IMR-90 (cell line): ENCODE measurements around the gene KRT36. TPM values are rescaled to one million over a fixed set of nuclear protein-coding genes. Genes with fewer than 3 reads are reported as not detected.

Experiments used
- ATAC-seq: fragments of 200-7000 bp; cut with Tn5 transposase; 2 replicates; pipeline ENCODE4 v1.9.1; 2020; ENCODE audit warnings: low read depth, mild to moderate bottlenecking, moderate library complexity
- BruUV-seq: library from RNA; stranded (reverse); fragments of 400-500 nt; replicated peaks from 2 replicates; lab custom pipeline; 2021; lab: Mats Ljungman, UMichigan
- CTCF ChIA-PET: fragments of 300-600 bp; formaldehyde crosslinking; extraction: SDS; loops from one replicate; lab custom pipeline; 2021; ENCODE audit warnings: antibody characterized with exemption; lab: Yijun Ruan, JAX
- POLR2A ChIA-PET: fragments of 300-600 bp; sonication (Branson Sonifier 250); formaldehyde crosslinking; loops from one replicate; lab custom pipeline; 2022; ENCODE audit warnings: antibody characterized with exemption; ENCODE audit not compliant: unreplicated experiment; lab: Charles Lee
- DNase-seq: peaks from one replicate; pipeline ENCODE4 v3.0.0; 2013
- H2AFZ ChIP-seq: replicated peaks from 2 replicates; pipeline ENCODE3; 2013; ENCODE audit warnings: low read length, mild to moderate bottlenecking; ENCODE audit not compliant: poor library complexity
- H2AK5ac ChIP-seq: 2 replicates; pipeline ENCODE4 v1.6.1; 2013; ENCODE audit warnings: low read depth, low read length, inconsistent platforms
- H2AK9ac ChIP-seq: replicated peaks from 2 replicates; pipeline ENCODE3; 2013; ENCODE audit warnings: mild to moderate bottlenecking, low read depth, low read length, moderate library complexity; ENCODE audit not compliant: poor library complexity
- H2BK120ac ChIP-seq: 2 replicates; pipeline ENCODE4 v1.6.1; 2013; ENCODE audit warnings: low read depth, low read length, inconsistent platforms
- H2BK15ac ChIP-seq: 3 replicates; pipeline ENCODE4 v1.6.1; 2013; ENCODE audit warnings: low read depth, low read length, inconsistent platforms
- H2BK20ac ChIP-seq: 2 replicates; pipeline ENCODE4 v1.6.1; 2013; ENCODE audit warnings: low read depth, mild to moderate bottlenecking, inconsistent platforms, low read length, moderate library complexity
- H2BK5ac ChIP-seq: 2 replicates; pipeline ENCODE4 v1.6.1; 2013; ENCODE audit warnings: mild to moderate bottlenecking, low read depth, low read length, inconsistent platforms; ENCODE audit not compliant: poor library complexity, severe bottlenecking
- H3K14ac ChIP-seq: replicated peaks from 2 replicates; pipeline ENCODE4 v1.6.1; 2013; ENCODE audit warnings: low read depth, low read length, inconsistent platforms
- H3K18ac ChIP-seq: 2 replicates; pipeline ENCODE4 v1.6.1; 2013; ENCODE audit warnings: low read depth, low read length, control low read depth
- H3K23ac ChIP-seq: 2 replicates; pipeline ENCODE4 v1.6.1; 2013; ENCODE audit warnings: low read depth, low read length, inconsistent platforms
- H3K27ac ChIP-seq: 2 replicates; pipeline ENCODE4 v1.5.1; 2013; ENCODE audit warnings: mild to moderate bottlenecking, control low read depth, low read length; ENCODE audit not compliant: insufficient read depth
- H3K27me3 ChIP-seq: 2 replicates; pipeline ENCODE4 v1.6.1; 2013; ENCODE audit warnings: low read length; ENCODE audit not compliant: control insufficient read depth, insufficient read depth
- H3K36me3 ChIP-seq: 2 replicates; pipeline ENCODE4 v1.6.1; 2013; ENCODE audit warnings: low read length, mixed read lengths; ENCODE audit not compliant: control insufficient read depth, insufficient read depth
- H3K4ac ChIP-seq: 2 replicates; pipeline ENCODE4 v1.6.1; 2013; ENCODE audit warnings: low read depth, low read length, inconsistent platforms
- H3K4me1 ChIP-seq: 2 replicates; pipeline ENCODE4 v1.6.1; 2013; ENCODE audit warnings: low read length, mixed read lengths; ENCODE audit not compliant: control insufficient read depth, insufficient read depth
- H3K4me2 ChIP-seq: 2 replicates; pipeline ENCODE4 v1.6.1; 2013; ENCODE audit warnings: low read depth, mild to moderate bottlenecking, control low read depth, low read length, moderate library complexity
- H3K4me3 ChIP-seq: 2 replicates; pipeline ENCODE4 v1.5.1; 2013; ENCODE audit warnings: low read depth, mild to moderate bottlenecking, control low read depth, low read length, moderate library complexity; ENCODE audit not compliant: insufficient read depth
- H3K56ac ChIP-seq: 2 replicates; pipeline ENCODE4 v1.6.1; 2013; ENCODE audit warnings: low read length, inconsistent platforms; ENCODE audit not compliant: insufficient read depth; ENCODE audit errors: extremely low read depth
- H3K79me1 ChIP-seq, 2 experiments: 2 replicates each; pipeline ENCODE4 v1.6.1; 2013; ENCODE audit warnings: low read length in 2 of 2, inconsistent platforms in 1 of 2, low read depth in 1 of 2
- H3K9ac ChIP-seq: 2 replicates; pipeline ENCODE4 v1.6.1; 2013; ENCODE audit warnings: low read depth, low read length, control low read depth
- H3K9me1 ChIP-seq: 2 replicates; pipeline ENCODE4 v1.6.1; 2013; ENCODE audit warnings: low read length, inconsistent platforms; ENCODE audit not compliant: insufficient read depth
- H3K9me3 ChIP-seq: 2 replicates; pipeline ENCODE4 v1.6.1; 2013; ENCODE audit warnings: low read length; ENCODE audit not compliant: control insufficient read depth, insufficient read depth
- H4K20me1 ChIP-seq: 2 replicates; pipeline ENCODE4 v1.6.1; 2013; ENCODE audit warnings: low read length, inconsistent platforms; ENCODE audit not compliant: insufficient read depth
- H4K5ac ChIP-seq: 2 replicates; pipeline ENCODE4 v1.6.1; 2013; ENCODE audit warnings: mild to moderate bottlenecking, low read depth, low read length, control low read depth
- H4K8ac ChIP-seq, 2 experiments: 2 replicates each; pipeline ENCODE4 v1.6.1; 2013; ENCODE audit warnings: low read depth in 2 of 2, low read length in 2 of 2, control low read depth in 1 of 2, inconsistent platforms in 1 of 2
- H4K91ac ChIP-seq: 2 replicates; pipeline ENCODE4 v1.6.1; 2013; ENCODE audit warnings: low read depth, low read length, inconsistent platforms; ENCODE audit not compliant: insufficient read depth
- ELK1 ChIP-seq: fragments of 150-350 bp; IDR thresholded peaks from 2 replicates; pipeline ENCODE4 v1.6.1; 2016; ENCODE audit warnings: low read depth, mild to moderate bottlenecking, low read length, moderate library complexity, borderline replicate concordance
- MAFK ChIP-seq: IDR thresholded peaks from 2 replicates; pipeline ENCODE4 v1.6.1; 2012; ENCODE audit warnings: low read depth, low read length, improper control_type of control experiment
- MAZ ChIP-seq: IDR thresholded peaks from 2 replicates; pipeline ENCODE4 v1.6.1; 2012; ENCODE audit warnings: low read depth, mild to moderate bottlenecking, low read length, improper control_type of control experiment, moderate library complexity, borderline replicate concordance
- POLR2A ChIP-seq: IDR thresholded peaks from 2 replicates; pipeline ENCODE4 v1.6.1; 2012; ENCODE audit warnings: mild to moderate bottlenecking, low read depth, low read length
- RFX5 ChIP-seq: IDR thresholded peaks from 2 replicates; pipeline ENCODE4 v1.8.0; 2012; ENCODE audit warnings: low read depth, mild to moderate bottlenecking, low read length, moderate library complexity
- WGBS, 2 experiments: methylation state at CpG; one replicate each; pipeline versions ENCODE4 v1.1.5 to v1.1.7; 2013; ENCODE audit warnings: missing lambda C conversion rate in 2 of 2; ENCODE audit not compliant: insufficient read length in 1 of 2; ENCODE audit errors: extremely low coverage in 2 of 2; 5-methylcytosine and 5-hydroxymethylcytosine counted together
- dilution Hi-C: fragments of 300-500 bp; cut with HindIII; formaldehyde crosslinking; loops from one replicate; pipeline ENCODE4 v1.14.3; 2018; ENCODE audit warnings: low sequenced_read_pairs; ENCODE audit not compliant: unreplicated experiment
- in situ Hi-C: fragments of 300-500 bp; cut with MboI; formaldehyde crosslinking; loops from 3 replicates; pipeline ENCODE4 v1.14.3; 2019; ENCODE audit warnings: low sequenced_read_pairs, inconsistent platforms, mixed read lengths
- intact Hi-C: fragments of 100-400 bp; cut with micrococcal nuclease; formaldehyde crosslinking; loops from 2 replicates; pipeline ENCODE4 v1.10.0; 2022
- polyA plus RNA-seq, 3 experiments: library from polyadenylated mRNA; depleted of rRNA; stranded (reverse); fragments of >200 nt; gene quantifications; 2 replicates each; pipeline ENCODE4 v1.2.3, GENCODE V29; 2012; ENCODE audit warnings: low replicate concordance in 1 of 3
- total RNA-seq: library from RNA; depleted of rRNA; stranded (reverse); fragments of >200 nt; gene quantifications from 2 replicates; pipeline ENCODE4 v1.2.3, GENCODE V29; 2012

Gene KRT36
- total and polyA plus RNA-seq, 2 of the 4 experiments (the other 2 are of a cell fraction) = not detected

- ChIA-PET CTCF (no interaction called here), POLR2A (no interaction called here)
- H3K56ac ChIP-seq = no peak overlapping the region
- H3K4me3 ChIP-seq = no peak overlapping the region
- 91% methylated on average over 4 of the region's 10 CpGs; no CpG with 5 or more reads in 1 of the 2 experiments for WGBS, 2 experiments
- no TSS peak for BruUV-seq
- no peak overlapping the region for H3K27ac ChIP-seq
- H3K79me1 ChIP-seq = no peaks in the 10 kb centered on the region
- H2AK5ac ChIP-seq = no peak overlapping the region
- H3K14ac ChIP-seq = no peak overlapping the region
- no peak for DNase-seq
- H3K9ac ChIP-seq = no peak overlapping the region
- no peak overlapping the region for H2AK9ac ChIP-seq
- dilution Hi-C loops = no loop called here
- no peak overlapping the region for H2BK120ac ChIP-seq
- ATAC-seq = no peak
- no peak overlapping the region for H2BK20ac ChIP-seq
- H4K20me1 ChIP-seq = no peaks in the 10 kb centered on the region
- in situ Hi-C loops = no loop called here
- no peak overlapping the region for H3K4me2 ChIP-seq
- no peak overlapping the region for H4K5ac ChIP-seq
- H3K18ac ChIP-seq = no peak overlapping the region
- H4K8ac ChIP-seq = no peak overlapping the region
- intact Hi-C loops = no loop called here
- no peak for TF ChIP-seq POLR2A
- no peak for TF ChIP-seq ELK1
- no peak for TF ChIP-seq MAZ
- TF ChIP-seq RFX5 = no peak
- no peak for TF ChIP-seq MAFK
- no peak overlapping the region for H3K4ac ChIP-seq
- no peaks in the 10 kb centered on the region for H3K4me1 ChIP-seq
- no peak overlapping the region for H2BK15ac ChIP-seq
- H2BK5ac ChIP-seq = no peak overlapping the region
- no peak overlapping the region for H4K91ac ChIP-seq
- H3K27me3 ChIP-seq = peaks cover 10% of the 10 kb centered on the region; the same call in 1 of the 2 replicates
- H2AFZ ChIP-seq = no peak overlapping the region
- no peaks in the 10 kb centered on the region for H3K9me3 ChIP-seq
- H3K36me3 ChIP-seq = no peaks in the 10 kb centered on the region
- H3K23ac ChIP-seq = no peak overlapping the region
- H3K9me1 ChIP-seq = no peaks in the 10 kb centered on the region
Observed at GRCh38 chr17:41480581-41480980, 9.1 kb downstream of the KRT36 start.
